GM12874 (cell line): ENCODE results near the gene OTULINL.
A peak's percentile ranks its signal among the peaks of the same experiment; 100 is the strongest.

Experiments
- TF ChIP-seq, protein P1 (sequence below): IDR thresholded peaks from 2 replicates; pipeline ENCODE4 v1.5.1; 2011; ENCODE audit warnings: low read depth, mild to moderate bottlenecking, control low read depth, low read length, moderate library complexity; ENCODE audit not compliant: insufficient read depth

OTULINL gene

DNA sequence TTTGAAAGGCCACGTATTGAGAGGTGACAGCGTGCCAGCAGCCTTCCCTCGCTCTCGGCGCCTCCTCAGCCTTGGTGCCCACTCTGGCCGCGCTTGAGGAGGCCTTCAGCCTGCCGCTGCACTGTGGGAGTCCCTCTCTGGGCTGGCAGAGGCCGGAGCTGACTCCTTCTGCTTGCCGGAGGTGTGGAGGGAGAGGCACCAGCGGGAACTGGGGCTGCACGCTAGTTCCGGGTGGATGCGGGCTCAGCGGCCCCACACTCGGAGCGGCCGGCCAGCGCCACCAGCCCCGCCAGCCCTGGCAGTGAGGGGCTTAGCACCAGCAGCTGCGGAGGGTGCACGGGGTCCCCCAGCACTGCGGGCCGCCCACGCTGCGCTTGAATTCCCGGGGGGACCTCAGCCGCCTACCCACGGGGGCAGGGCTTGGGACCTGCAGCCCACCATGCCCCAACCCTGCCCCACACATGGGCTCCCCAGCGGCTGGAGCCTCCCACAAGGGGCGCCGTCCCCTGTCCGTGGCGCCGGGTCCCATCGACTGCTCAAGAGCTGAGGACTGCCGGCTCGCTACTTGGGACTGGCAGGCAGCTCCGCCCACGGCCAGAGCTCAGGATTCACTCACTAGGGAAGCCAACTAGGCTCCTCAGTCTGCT is 4.4 kb upstream of the OTULINL start:
- TF ChIP-seq, protein P1, sequence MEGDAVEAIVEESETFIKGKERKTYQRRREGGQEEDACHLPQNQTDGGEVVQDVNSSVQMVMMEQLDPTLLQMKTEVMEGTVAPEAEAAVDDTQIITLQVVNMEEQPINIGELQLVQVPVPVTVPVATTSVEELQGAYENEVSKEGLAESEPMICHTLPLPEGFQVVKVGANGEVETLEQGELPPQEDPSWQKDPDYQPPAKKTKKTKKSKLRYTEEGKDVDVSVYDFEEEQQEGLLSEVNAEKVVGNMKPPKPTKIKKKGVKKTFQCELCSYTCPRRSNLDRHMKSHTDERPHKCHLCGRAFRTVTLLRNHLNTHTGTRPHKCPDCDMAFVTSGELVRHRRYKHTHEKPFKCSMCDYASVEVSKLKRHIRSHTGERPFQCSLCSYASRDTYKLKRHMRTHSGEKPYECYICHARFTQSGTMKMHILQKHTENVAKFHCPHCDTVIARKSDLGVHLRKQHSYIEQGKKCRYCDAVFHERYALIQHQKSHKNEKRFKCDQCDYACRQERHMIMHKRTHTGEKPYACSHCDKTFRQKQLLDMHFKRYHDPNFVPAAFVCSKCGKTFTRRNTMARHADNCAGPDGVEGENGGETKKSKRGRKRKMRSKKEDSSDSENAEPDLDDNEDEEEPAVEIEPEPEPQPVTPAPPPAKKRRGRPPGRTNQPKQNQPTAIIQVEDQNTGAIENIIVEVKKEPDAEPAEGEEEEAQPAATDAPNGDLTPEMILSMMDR = no peak

DNA sequence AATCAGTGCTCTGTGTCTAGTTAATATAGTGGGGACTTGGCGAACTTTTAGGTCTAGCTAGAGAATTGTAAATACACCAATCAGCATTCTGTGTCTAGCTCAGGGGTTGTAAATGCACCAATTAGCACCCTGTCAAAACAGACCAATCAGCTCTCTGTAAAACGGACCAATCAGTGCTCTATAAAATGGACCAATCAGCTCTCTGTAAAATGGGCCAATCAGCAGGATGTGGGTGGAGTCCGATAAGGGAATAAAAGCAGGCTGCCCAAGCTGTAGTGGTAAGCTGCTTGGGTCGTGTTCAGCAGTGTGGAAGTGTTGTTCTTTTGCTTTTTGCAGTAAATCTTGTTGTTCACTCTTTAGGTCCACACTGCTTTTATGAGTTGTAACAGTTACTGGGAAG is 3.6 kb upstream of the OTULINL start:
- TF ChIP-seq, protein P1 = no peak

DNA sequence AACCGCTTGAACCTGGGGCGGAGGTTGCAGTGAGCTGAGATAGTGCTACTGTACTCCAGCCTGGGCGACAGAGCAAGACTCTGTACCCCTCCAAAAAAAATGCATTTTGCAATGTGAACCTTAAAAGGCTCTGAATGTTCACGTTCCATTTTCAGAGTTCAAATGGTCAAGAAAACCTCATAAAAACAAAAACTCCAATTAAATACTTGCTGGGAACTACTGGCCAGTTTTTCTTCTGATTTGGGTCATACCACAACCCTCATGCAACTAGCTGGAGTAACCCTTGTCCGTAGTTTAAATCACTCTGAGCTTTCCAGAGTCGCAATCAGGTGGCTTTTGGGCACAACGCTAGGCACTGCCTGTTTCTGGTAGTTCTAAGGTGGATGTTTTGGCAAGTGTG is 2.3 kb upstream of the OTULINL start:
- TF ChIP-seq, protein P1 = no peak

DNA sequence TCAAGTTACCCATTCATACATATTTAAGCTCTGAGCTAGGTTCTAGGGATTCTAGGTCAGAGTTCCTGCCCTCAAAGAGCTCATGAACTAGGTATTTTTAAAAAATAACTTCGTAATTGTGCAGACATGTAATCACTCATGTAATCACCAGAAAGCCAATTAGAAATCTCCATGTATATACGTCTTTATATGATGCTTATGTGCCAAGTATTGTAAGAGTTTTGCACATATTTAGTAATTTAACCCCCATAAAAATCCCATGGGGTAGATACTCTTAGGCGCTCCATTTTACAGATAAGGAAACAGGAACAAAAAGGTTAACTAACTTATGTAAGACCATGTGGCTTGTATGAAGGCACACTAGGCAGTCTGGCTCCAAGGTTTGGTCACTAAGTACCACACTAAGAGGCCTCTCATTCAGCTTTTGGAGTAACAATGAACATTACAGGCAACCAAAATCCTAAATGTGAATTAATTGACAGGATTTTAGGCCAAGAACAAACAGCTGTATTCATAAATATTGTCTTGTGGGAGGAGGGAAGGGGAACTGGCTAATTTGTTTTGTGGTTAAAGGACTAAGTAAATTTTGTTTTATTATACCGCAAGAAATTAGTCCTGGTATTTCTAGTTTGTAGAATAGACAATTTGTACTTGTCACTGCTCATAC is 1.7 kb upstream of the OTULINL start:
- TF ChIP-seq, protein P1 = no peak

DNA sequence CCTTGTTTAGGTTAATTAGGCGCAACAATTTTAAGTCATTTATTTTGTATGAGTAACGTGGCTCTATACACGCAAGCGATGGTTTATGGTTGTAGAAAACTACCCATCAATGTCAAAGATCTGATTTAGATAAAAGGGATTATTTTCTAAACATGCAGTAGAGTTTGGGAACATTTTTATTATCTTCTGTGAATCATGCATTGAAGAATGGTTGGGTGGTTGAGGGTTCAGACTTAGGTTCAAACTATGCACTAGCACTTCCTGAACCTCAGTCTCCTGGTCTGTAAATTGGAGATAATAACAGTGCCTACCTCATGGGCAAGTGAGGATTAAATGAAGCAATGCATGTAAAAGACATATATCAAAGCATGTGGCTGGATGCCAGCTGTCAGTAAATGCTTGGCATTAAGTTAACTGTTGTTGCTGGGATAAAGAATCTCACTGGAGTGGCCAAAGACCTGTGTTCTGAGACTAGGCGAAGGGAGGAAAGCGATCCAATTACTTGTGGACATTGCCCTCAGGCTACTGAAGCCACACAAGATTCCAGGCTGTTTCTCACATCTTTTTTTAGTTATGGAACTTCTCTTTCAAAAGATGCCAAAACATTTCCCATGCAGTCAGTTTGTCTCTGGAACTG is 1.1 kb upstream of the OTULINL start:
- TF ChIP-seq, protein P1 = no peak

DNA sequence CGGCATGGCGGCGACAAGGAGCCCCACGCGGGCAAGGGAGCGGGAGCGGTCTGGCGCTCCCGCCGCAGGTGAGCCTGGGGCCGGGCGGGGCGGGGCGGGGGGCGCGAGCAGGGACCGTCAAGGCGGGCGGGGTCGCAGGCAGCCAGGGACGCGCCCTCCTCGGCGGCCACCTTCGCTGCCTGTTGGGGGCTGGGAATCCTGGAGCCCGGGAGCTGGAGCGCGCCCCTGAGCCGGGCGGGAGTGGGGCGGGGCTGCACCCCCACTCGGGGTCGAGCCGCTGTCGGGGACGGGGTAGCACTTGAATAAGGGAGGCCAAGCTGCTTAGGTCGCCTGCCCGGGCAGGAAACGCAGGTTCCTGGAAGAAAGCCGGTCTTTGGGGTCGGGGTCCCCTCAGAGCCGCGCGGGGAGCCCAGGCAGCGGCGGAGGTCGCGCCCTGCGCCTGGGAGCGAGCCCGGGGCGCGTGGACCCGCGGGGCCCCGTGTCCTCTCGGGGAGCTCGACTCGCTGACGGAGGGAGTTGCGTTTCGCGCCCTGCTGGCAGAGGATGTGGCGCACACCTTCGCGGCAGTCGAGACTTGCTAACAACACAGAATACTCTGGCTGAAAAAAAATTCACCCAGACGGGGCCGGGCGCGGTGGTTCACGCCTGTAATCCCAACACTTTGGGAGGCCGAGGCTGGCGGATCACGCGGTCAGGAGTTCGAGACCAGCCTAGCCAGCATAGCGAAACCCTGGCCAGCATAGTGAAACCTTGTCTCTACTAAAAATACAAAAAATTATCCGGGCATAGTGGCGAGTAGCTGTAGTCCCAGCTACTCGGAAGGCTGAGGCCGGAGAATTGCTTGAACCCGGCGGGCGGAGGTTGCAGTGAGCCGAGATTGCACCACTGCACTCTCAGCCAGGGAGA is 552 bp downstream of the OTULINL start:
- TF ChIP-seq, protein P1 = peak; percentile 42

DNA sequence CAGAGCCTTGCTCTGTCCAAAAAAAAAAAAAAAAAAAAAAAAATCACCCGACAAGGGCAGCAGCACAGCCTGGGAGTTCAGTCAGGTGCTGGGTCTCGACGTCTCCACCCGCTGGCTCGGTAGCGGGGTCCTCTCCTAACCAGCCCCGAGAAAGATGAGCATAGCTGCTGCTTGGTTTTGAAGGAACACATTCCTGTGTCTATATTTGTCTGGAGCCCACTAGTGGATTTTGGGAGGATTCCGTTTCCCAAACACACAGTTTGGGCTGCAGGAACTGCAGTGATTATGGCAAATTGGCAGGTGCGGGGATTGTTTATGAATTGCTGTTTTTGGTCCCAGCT is 1.2 kb downstream of the OTULINL start:
- TF ChIP-seq, protein P1 = no peak
